Measurements from ENCODE around the gene IL1RAPL1.

DNA sequence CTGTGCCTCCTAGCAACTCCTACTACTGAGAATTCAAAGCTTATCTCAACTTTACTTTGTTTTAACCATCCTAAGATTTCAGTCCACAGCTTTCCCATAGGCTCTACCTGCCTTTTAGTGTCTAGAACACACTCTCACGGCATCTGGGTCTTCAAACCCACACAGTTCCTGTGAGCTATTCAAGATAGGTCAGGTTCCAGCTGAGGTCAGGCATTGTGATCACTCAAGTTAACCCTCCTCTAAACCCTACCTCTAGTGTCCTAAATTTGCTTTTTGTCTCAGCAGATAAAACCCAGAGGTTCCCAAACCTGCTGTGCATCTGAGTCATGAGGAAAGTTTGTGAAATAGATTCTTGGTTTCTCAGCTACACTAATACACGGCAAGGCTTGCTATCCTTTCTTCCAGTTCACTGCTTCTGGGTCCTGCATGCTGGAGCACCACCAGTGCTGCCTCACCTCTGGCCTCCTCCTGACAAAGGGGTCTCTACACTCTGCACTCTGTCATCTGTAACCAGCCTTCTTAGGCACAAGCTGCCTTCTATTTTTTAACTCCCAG is 1303.5 kb downstream of the IL1RAPL1 start:
- TF ChIP-seq, protein P1, sequence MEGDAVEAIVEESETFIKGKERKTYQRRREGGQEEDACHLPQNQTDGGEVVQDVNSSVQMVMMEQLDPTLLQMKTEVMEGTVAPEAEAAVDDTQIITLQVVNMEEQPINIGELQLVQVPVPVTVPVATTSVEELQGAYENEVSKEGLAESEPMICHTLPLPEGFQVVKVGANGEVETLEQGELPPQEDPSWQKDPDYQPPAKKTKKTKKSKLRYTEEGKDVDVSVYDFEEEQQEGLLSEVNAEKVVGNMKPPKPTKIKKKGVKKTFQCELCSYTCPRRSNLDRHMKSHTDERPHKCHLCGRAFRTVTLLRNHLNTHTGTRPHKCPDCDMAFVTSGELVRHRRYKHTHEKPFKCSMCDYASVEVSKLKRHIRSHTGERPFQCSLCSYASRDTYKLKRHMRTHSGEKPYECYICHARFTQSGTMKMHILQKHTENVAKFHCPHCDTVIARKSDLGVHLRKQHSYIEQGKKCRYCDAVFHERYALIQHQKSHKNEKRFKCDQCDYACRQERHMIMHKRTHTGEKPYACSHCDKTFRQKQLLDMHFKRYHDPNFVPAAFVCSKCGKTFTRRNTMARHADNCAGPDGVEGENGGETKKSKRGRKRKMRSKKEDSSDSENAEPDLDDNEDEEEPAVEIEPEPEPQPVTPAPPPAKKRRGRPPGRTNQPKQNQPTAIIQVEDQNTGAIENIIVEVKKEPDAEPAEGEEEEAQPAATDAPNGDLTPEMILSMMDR (IDR thresholded peaks at IDR 0.05; ENCODE audit: extremely low read depth in 1 of 2, insufficient read depth in 1 of 2, low read depth in 1 of 2, low read length in 2 of 2): no peak
- TF ChIP-seq POLR2A (IDR thresholded peaks at IDR 0.05; ENCODE audit: low read depth, low read length) (no peak), POLR2AphosphoS5 (IDR thresholded peaks at IDR 0.05; ENCODE audit: insufficient read depth, low read depth, low read length) (no peak), FOS (IDR thresholded peaks at IDR 0.05; ENCODE audit: borderline replicate concordance, insufficient read depth, low read length) (no peak), JUN (IDR thresholded peaks at IDR 0.05; ENCODE audit: borderline replicate concordance, insufficient read depth, insufficient read length, low read depth) (no peak), MYC (IDR thresholded peaks at IDR 0.05; ENCODE audit: low read depth, low read length) (no peak), EZH2 (IDR thresholded peaks at IDR 0.05; ENCODE audit: borderline replicate concordance, low read depth, low read length, severe bottlenecking) (no peak)
- TF ChIP-seq, protein P2, sequence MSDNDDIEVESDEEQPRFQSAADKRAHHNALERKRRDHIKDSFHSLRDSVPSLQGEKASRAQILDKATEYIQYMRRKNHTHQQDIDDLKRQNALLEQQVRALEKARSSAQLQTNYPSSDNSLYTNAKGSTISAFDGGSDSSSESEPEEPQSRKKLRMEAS (IDR thresholded peaks at IDR 0.05; ENCODE audit: insufficient read depth, insufficient read length): no peak

Measured in endothelial cell of umbilical vein (primary cell).